CD14-positive monocyte (primary cell): ENCODE results near the gene STOML3. TPM values are rescaled to one million over a fixed set of nuclear protein-coding genes. Genes with fewer than 3 reads are reported as not detected.

ENCODE experiments used
- DNase-seq, 3 donors: peaks; one replicate each; pipeline ENCODE4 v3.0.0-alpha.2; 2011 to 2022
- H2AFZ ChIP-seq: 2 replicates; pipeline ENCODE4 v1.6.0; 2012; ENCODE audit warnings: mild to moderate bottlenecking, low read depth, low read length, inconsistent platforms; ENCODE audit not compliant: insufficient read depth, poor library complexity, severe bottlenecking
- H3K27ac ChIP-seq, 2 donors: 1 replicate in 1 of 2; 2 replicates in 1 of 2; pipeline ENCODE4 v1.5.1; 2012 to 2013; ENCODE audit warnings: low read length in 2 of 2, control low read depth in 1 of 2, inconsistent platforms in 1 of 2, low read depth in 1 of 2, mild to moderate bottlenecking in 1 of 2
- H3K27me3 ChIP-seq, 2 donors: one replicate each; pipeline versions ENCODE4 v1.6.0 to v1.6.1; 2011 to 2013; ENCODE audit warnings: low read length in 2 of 2; ENCODE audit not compliant: control insufficient read depth in 2 of 2, insufficient read depth in 2 of 2
- H3K36me3 ChIP-seq, 2 donors: replicated peaks in 1 of 2; 1 replicate in 1 of 2; 2 replicates in 1 of 2; pipeline versions ENCODE4 v1.5.1 to v1.6.1; 2012 to 2013; ENCODE audit warnings: low read length in 2 of 2, control low read depth in 1 of 2, inconsistent platforms in 1 of 2, mild to moderate bottlenecking in 1 of 2; ENCODE audit not compliant: insufficient read depth in 2 of 2, control insufficient read depth in 1 of 2
- H3K4me1 ChIP-seq, 2 donors: 1 replicate in 1 of 2; 2 replicates in 1 of 2; pipeline versions ENCODE4 v1.5.1 to v1.6.1; 2012 to 2013; ENCODE audit warnings: low read length in 2 of 2, control low read depth in 1 of 2, inconsistent platforms in 1 of 2, mild to moderate bottlenecking in 1 of 2, moderate library complexity in 1 of 2; ENCODE audit not compliant: insufficient read depth in 2 of 2, control insufficient read depth in 1 of 2
- H3K4me2 ChIP-seq: replicated peaks from 2 replicates; pipeline ENCODE3; 2012; ENCODE audit warnings: low read length, moderate library complexity, mild to moderate bottlenecking; ENCODE audit not compliant: poor library complexity, severe bottlenecking; ENCODE audit errors: extremely low read depth
- H3K4me3 ChIP-seq, 3 experiments: fragments of 200-600 bp in 1 of 3; sonication (generic) in 1 of 3; replicated peaks in 1 of 3; 1 replicate in 2 of 3; 2 replicates in 1 of 3; pipeline ENCODE4 v1.5.1; 2011 to 2013; ENCODE audit warnings: low read length in 3 of 3, mild to moderate bottlenecking in 3 of 3, control low read depth in 2 of 3, low read depth in 2 of 3, inconsistent platforms in 1 of 3, moderate library complexity in 1 of 3
- H3K79me2 ChIP-seq: 2 replicates; pipeline ENCODE4 v1.6.0; 2012; ENCODE audit warnings: mild to moderate bottlenecking, control low read depth, inconsistent platforms, low read length, moderate library complexity; ENCODE audit not compliant: insufficient read depth
- H3K9ac ChIP-seq: 2 replicates; pipeline ENCODE4 v1.6.0; 2017; ENCODE audit warnings: low read length, mild to moderate bottlenecking; ENCODE audit not compliant: insufficient read depth, poor library complexity, severe bottlenecking
- H3K9me3 ChIP-seq, 2 donors: replicated peaks in 1 of 2; 1 replicate in 1 of 2; 2 replicates in 1 of 2; pipeline versions ENCODE4 v1.5.1 to v1.6.1; 2012 to 2013; ENCODE audit warnings: low read length in 2 of 2, control low read depth in 1 of 2; ENCODE audit not compliant: control insufficient read depth in 1 of 2, insufficient read depth in 1 of 2
- H4K20me1 ChIP-seq: 2 replicates; pipeline ENCODE4 v1.6.0; 2012; ENCODE audit warnings: mild to moderate bottlenecking, low read length, control low read depth, moderate library complexity; ENCODE audit not compliant: insufficient read depth
- H3K27ac Mint-ChIP-seq, 7 donors: one replicate each; pipeline ENCODE4 v1.8.0; 2020; ENCODE audit warnings: mild to moderate bottlenecking in 7 of 7, mixed read lengths in 7 of 7, moderate library complexity in 6 of 7, inconsistent platforms in 2 of 7
- H3K27me3 Mint-ChIP-seq, 3 donors: one replicate each; pipeline ENCODE4 v1.8.0; 2021 to 2022; ENCODE audit warnings: low read depth in 3 of 3, mild to moderate bottlenecking in 3 of 3, mixed read lengths in 3 of 3, moderate library complexity in 3 of 3, inconsistent platforms in 1 of 3
- H3K36me3 Mint-ChIP-seq, 2 donors: one replicate each; pipeline ENCODE4 v1.8.0; 2020; ENCODE audit warnings: mixed read lengths in 2 of 2, inconsistent platforms in 1 of 2, mild to moderate bottlenecking in 1 of 2
- H3K4me1 Mint-ChIP-seq: one replicate; pipeline ENCODE4 v1.8.0; 2020; ENCODE audit warnings: mild to moderate bottlenecking, mixed read lengths
- H3K4me3 Mint-ChIP-seq, 2 donors: one replicate each; pipeline ENCODE4 v1.8.0; 2020; ENCODE audit warnings: mild to moderate bottlenecking in 2 of 2, mixed read lengths in 2 of 2, moderate library complexity in 1 of 2
- H3K9me3 Mint-ChIP-seq, 7 donors: one replicate each; pipeline ENCODE4 v1.8.0; 2020 to 2022; ENCODE audit warnings: mixed read lengths in 7 of 7, mild to moderate bottlenecking in 6 of 7, moderate library complexity in 6 of 7, inconsistent platforms in 2 of 7
- CTCF ChIP-seq: fragments of 200-600 bp; IDR thresholded peaks from one replicate; pipeline ENCODE4 v1.8.0; 2022; ENCODE audit warnings: antibody characterized with exemption, mild to moderate bottlenecking
- WGBS: methylation state at CpG from one replicate; pipeline ENCODE4 v1.1.5; 2013; ENCODE audit warnings: missing lambda C conversion rate; ENCODE audit not compliant: insufficient coverage; 5-methylcytosine and 5-hydroxymethylcytosine counted together
- intact Hi-C, 2 donors: fragments of 100-400 bp; cut with micrococcal nuclease; formaldehyde crosslinking; loops; one replicate each; pipeline versions ENCODE4 v1.15.0 to v1.15.1; 2023
- polyA plus RNA-seq, 3 donors: library from polyadenylated mRNA; depleted of rRNA in 1 of 3; unstranded in 2 of 3; stranded (reverse) in 1 of 3; fragments of 300-500 nt in 2 of 3; fragments of >200 nt in 1 of 3; fragmentation: Illumina TruSeq in 2 of 3; gene quantifications; 1 replicate in 2 of 3; 2 replicates in 1 of 3; pipeline ENCODE4 v1.2.3, GENCODE V29; 2012 to 2021

STOML3 gene
- polyA plus RNA-seq, 3 donors, result not detected

GRCh38 chr13:39016087-39016486 is 25.5 kb upstream of the STOML3 start:
- H3K36me3 ChIP-seq, result peaks cover 82 to 96% of the 10 kb centered on the region in 2 donors
- no peaks in the 10 kb centered on the region for H3K27me3 Mint-ChIP-seq

GRCh38 chr13:39013462-39013861 is 22.8 kb upstream of the STOML3 start:
- Histone ChIP-seq H3K9ac (no peak overlapping the region), H3K4me3 (no peak overlapping the region), H3K27ac (no peak overlapping the region), H4K20me1 (no peaks in the 10 kb centered on the region), H3K36me3 (peaks cover 89 to 99% of the 10 kb centered on the region in 2 donors), H3K79me2 (no peaks in the 10 kb centered on the region), H3K4me1 (no peaks in the 10 kb centered on the region), H2AFZ (no peak overlapping the region), H3K9me3 (no peaks in the 10 kb centered on the region), H3K4me2 (no peak overlapping the region), H3K27me3 (no peaks in the 10 kb centered on the region)
- Mint-ChIP-seq H3K4me1 (no peaks in the 10 kb centered on the region), H3K27ac (peak overlapping the region in 2 of 7 donors; percentile 14 to 43), H3K9me3 (peaks cover 0 to 2% (median 0%) of the 10 kb centered on the region in 7 donors), H3K36me3 (peaks cover 75 to 81% of the 10 kb centered on the region in 2 donors), H3K27me3 (no peaks in the 10 kb centered on the region), H3K4me3 (no peak overlapping the region)
- intact Hi-C loops, result no loop called here
- TF ChIP-seq CTCF, result no peak
- 92% methylated on average over 5 of the region's 5 CpGs for WGBS
- no peak for DNase-seq

More at GRCh38 chr13:39016087-39016486, 25.5 kb upstream of the STOML3 start:
- Mint-ChIP-seq H3K4me1 (no peaks in the 10 kb centered on the region), H3K4me3 (no peak overlapping the region), H3K27ac (no peak overlapping the region), H3K36me3 (peaks cover 77 to 85% of the 10 kb centered on the region in 2 donors), H3K9me3 (peaks cover 0 to 2% (median 0%) of the 10 kb centered on the region in 7 donors)
- no peak overlapping the region for H3K4me2 ChIP-seq
- H3K79me2 ChIP-seq, result no peaks in the 10 kb centered on the region
- H2AFZ ChIP-seq, result no peak overlapping the region
- no peaks in the 10 kb centered on the region for H3K4me1 ChIP-seq
- H3K9me3 ChIP-seq, result no peaks in the 10 kb centered on the region
- WGBS, result no CpG with 5 or more reads among the region's 1 CpG
- H3K4me3 ChIP-seq, result no peak overlapping the region
- H4K20me1 ChIP-seq, result no peaks in the 10 kb centered on the region
- H3K9ac ChIP-seq, result no peak overlapping the region
- DNase-seq, result no peak
- intact Hi-C loops, result no loop called here
- no peak overlapping the region for H3K27ac ChIP-seq
- no peaks in the 10 kb centered on the region for H3K27me3 ChIP-seq
- no peak for TF ChIP-seq CTCF
